K562 (cell line): ENCODE results near the gene ARHGEF6.

ENCODE experiments used
- ATF3 ChIP-seq, 2 experiments: fragments of 450-650 bp in 1 of 2; sonication (generic) in 1 of 2; formaldehyde crosslinking in 1 of 2; IDR thresholded peaks in 1 of 2; conservative IDR thresholded peaks in 1 of 2; 2 replicates each; pipeline versions ENCODE4 v1.6.1 to v1.8.1; 2016 to 2023; ENCODE audit warnings: mild to moderate bottlenecking in 2 of 2, moderate library complexity in 2 of 2, inconsistent platforms in 1 of 2, missing genetic modification reagents in 1 of 2
- CTCF ChIP-seq, 3 experiments: IDR thresholded peaks in 2 of 3; conservative IDR thresholded peaks in 1 of 3; 2 replicates each; pipeline ENCODE4 v1.5.1; 2011 to 2012; ENCODE audit warnings: low read length in 3 of 3, mild to moderate bottlenecking in 3 of 3, control low read depth in 2 of 3, improper control_type of control experiment in 1 of 3, inconsistent platforms in 1 of 3, low read depth in 1 of 3, mixed read lengths in 1 of 3, moderate library complexity in 1 of 3; ENCODE audit not compliant: insufficient read depth in 2 of 3
- GABPA ChIP-seq: fragments of 200-800 bp; sonication (Bioruptor generic); conservative IDR thresholded peaks from 2 replicates; pipeline ENCODE4 v1.6.1; 2016; ENCODE audit warnings: low read depth, missing genetic modification characterization, missing compliant biosample characterization
- MYC ChIP-seq, 2 experiments: fragments of 250-450 bp in 1 of 2; sonication (Bioruptor Pico) in 1 of 2; IDR thresholded peaks; 2 replicates each; pipeline versions ENCODE4 v1.5.1 to v1.6.1; 2012 to 2021; ENCODE audit warnings: low read depth in 2 of 2, borderline replicate concordance in 1 of 2, improper control_type of control experiment in 1 of 2, low read length in 1 of 2, mild to moderate bottlenecking in 1 of 2, moderate library complexity in 1 of 2
- PKNOX1 ChIP-seq: fragments of 450-650 bp; IDR thresholded peaks from 2 replicates; pipeline ENCODE4 v1.6.1; 2016
- RCOR1 ChIP-seq, 2 experiments: IDR thresholded peaks; 2 replicates each; pipeline ENCODE4 v1.6.1; 2012; ENCODE audit warnings: low read depth in 2 of 2, low read length in 2 of 2, borderline replicate concordance in 1 of 2, improper control_type of control experiment in 1 of 2
- TEAD2 ChIP-seq: fragments of 450-650 bp; IDR thresholded peaks from 2 replicates; pipeline ENCODE4 v1.6.1; 2016; ENCODE audit warnings: missing genetic modification characterization, control low read depth, missing compliant biosample characterization

- TF ChIP-seq CTCF (IDR thresholded peaks at IDR 0.05 in 2 of 3, conservative IDR thresholded peaks at IDR 0.05 in 1 of 3; ENCODE audit: insufficient read depth in 2 of 3, low read depth in 1 of 3, low read length in 3 of 3) (no peak), ATF3 (IDR thresholded peaks at IDR 0.05) (no peak), ATF3 (CRISPR knock-in tag; conservative IDR thresholded peaks at IDR 0.05) (no peak), GABPA (tag) (no peak), TEAD2 (no peak), RCOR1 (IDR thresholded peaks at IDR 0.05; ENCODE audit: borderline replicate concordance in 1 of 2, low read depth in 2 of 2, low read length in 2 of 2) (no peak), MYC (IDR thresholded peaks at IDR 0.05; ENCODE audit: low read depth, low read length) (no peak), MYC (CRISPR knock-in tag; IDR thresholded peaks at IDR 0.05; ENCODE audit: borderline replicate concordance, low read depth) (no peak), PKNOX1 (no peak)
Observed at GRCh38 chrX:136828830-136829229, 48.1 kb upstream of the ARHGEF6 start.
